IMR-90 (cell line): ENCODE data around the gene PALLD. TPM values are rescaled to one million over a fixed set of nuclear protein-coding genes. Genes with fewer than 3 reads are reported as not detected.

Experiments used
- ATAC-seq: fragments of 200-7000 bp; cut with Tn5 transposase; 2 replicates; pipeline ENCODE4 v1.9.1; 2020; ENCODE audit warnings: low read depth, mild to moderate bottlenecking, moderate library complexity
- BruUV-seq: library from RNA; stranded (reverse); fragments of 400-500 nt; replicated peaks from 2 replicates; lab custom pipeline; 2021; lab: Mats Ljungman, UMichigan
- CTCF ChIA-PET: fragments of 300-600 bp; formaldehyde crosslinking; extraction: SDS; loops from one replicate; lab custom pipeline; 2021; ENCODE audit warnings: antibody characterized with exemption; lab: Yijun Ruan, JAX
- POLR2A ChIA-PET: fragments of 300-600 bp; sonication (Branson Sonifier 250); formaldehyde crosslinking; loops from one replicate; lab custom pipeline; 2022; ENCODE audit warnings: antibody characterized with exemption; ENCODE audit not compliant: unreplicated experiment; lab: Charles Lee
- DNase-seq: peaks from one replicate; pipeline ENCODE4 v3.0.0; 2013
- H2AFZ ChIP-seq: replicated peaks from 2 replicates; pipeline ENCODE3; 2013; ENCODE audit warnings: low read length, mild to moderate bottlenecking; ENCODE audit not compliant: poor library complexity
- H2AK5ac ChIP-seq: 2 replicates; pipeline ENCODE4 v1.6.1; 2013; ENCODE audit warnings: low read depth, low read length, inconsistent platforms
- H2AK9ac ChIP-seq: replicated peaks from 2 replicates; pipeline ENCODE3; 2013; ENCODE audit warnings: mild to moderate bottlenecking, low read depth, low read length, moderate library complexity; ENCODE audit not compliant: poor library complexity
- H2BK120ac ChIP-seq: 2 replicates; pipeline ENCODE4 v1.6.1; 2013; ENCODE audit warnings: low read depth, low read length, inconsistent platforms
- H2BK15ac ChIP-seq: 3 replicates; pipeline ENCODE4 v1.6.1; 2013; ENCODE audit warnings: low read depth, low read length, inconsistent platforms
- H2BK20ac ChIP-seq: 2 replicates; pipeline ENCODE4 v1.6.1; 2013; ENCODE audit warnings: low read depth, mild to moderate bottlenecking, inconsistent platforms, low read length, moderate library complexity
- H2BK5ac ChIP-seq: 2 replicates; pipeline ENCODE4 v1.6.1; 2013; ENCODE audit warnings: mild to moderate bottlenecking, low read depth, low read length, inconsistent platforms; ENCODE audit not compliant: poor library complexity, severe bottlenecking
- H3K14ac ChIP-seq: replicated peaks from 2 replicates; pipeline ENCODE4 v1.6.1; 2013; ENCODE audit warnings: low read depth, low read length, inconsistent platforms
- H3K18ac ChIP-seq: 2 replicates; pipeline ENCODE4 v1.6.1; 2013; ENCODE audit warnings: low read depth, low read length, control low read depth
- H3K23ac ChIP-seq: 2 replicates; pipeline ENCODE4 v1.6.1; 2013; ENCODE audit warnings: low read depth, low read length, inconsistent platforms
- H3K27ac ChIP-seq: 2 replicates; pipeline ENCODE4 v1.5.1; 2013; ENCODE audit warnings: mild to moderate bottlenecking, control low read depth, low read length; ENCODE audit not compliant: insufficient read depth
- H3K27me3 ChIP-seq: 2 replicates; pipeline ENCODE4 v1.6.1; 2013; ENCODE audit warnings: low read length; ENCODE audit not compliant: control insufficient read depth, insufficient read depth
- H3K36me3 ChIP-seq: 2 replicates; pipeline ENCODE4 v1.6.1; 2013; ENCODE audit warnings: low read length, mixed read lengths; ENCODE audit not compliant: control insufficient read depth, insufficient read depth
- H3K4ac ChIP-seq: 2 replicates; pipeline ENCODE4 v1.6.1; 2013; ENCODE audit warnings: low read depth, low read length, inconsistent platforms
- H3K4me1 ChIP-seq: 2 replicates; pipeline ENCODE4 v1.6.1; 2013; ENCODE audit warnings: low read length, mixed read lengths; ENCODE audit not compliant: control insufficient read depth, insufficient read depth
- H3K4me2 ChIP-seq: 2 replicates; pipeline ENCODE4 v1.6.1; 2013; ENCODE audit warnings: low read depth, mild to moderate bottlenecking, control low read depth, low read length, moderate library complexity
- H3K4me3 ChIP-seq: 2 replicates; pipeline ENCODE4 v1.5.1; 2013; ENCODE audit warnings: low read depth, mild to moderate bottlenecking, control low read depth, low read length, moderate library complexity; ENCODE audit not compliant: insufficient read depth
- H3K56ac ChIP-seq: 2 replicates; pipeline ENCODE4 v1.6.1; 2013; ENCODE audit warnings: low read length, inconsistent platforms; ENCODE audit not compliant: insufficient read depth; ENCODE audit errors: extremely low read depth
- H3K79me1 ChIP-seq, 2 experiments: 2 replicates each; pipeline ENCODE4 v1.6.1; 2013; ENCODE audit warnings: low read length in 2 of 2, inconsistent platforms in 1 of 2, low read depth in 1 of 2
- H3K9ac ChIP-seq: 2 replicates; pipeline ENCODE4 v1.6.1; 2013; ENCODE audit warnings: low read depth, low read length, control low read depth
- H3K9me1 ChIP-seq: 2 replicates; pipeline ENCODE4 v1.6.1; 2013; ENCODE audit warnings: low read length, inconsistent platforms; ENCODE audit not compliant: insufficient read depth
- H3K9me3 ChIP-seq: 2 replicates; pipeline ENCODE4 v1.6.1; 2013; ENCODE audit warnings: low read length; ENCODE audit not compliant: control insufficient read depth, insufficient read depth
- H4K20me1 ChIP-seq: 2 replicates; pipeline ENCODE4 v1.6.1; 2013; ENCODE audit warnings: low read length, inconsistent platforms; ENCODE audit not compliant: insufficient read depth
- H4K5ac ChIP-seq: 2 replicates; pipeline ENCODE4 v1.6.1; 2013; ENCODE audit warnings: mild to moderate bottlenecking, low read depth, low read length, control low read depth
- H4K8ac ChIP-seq, 2 experiments: 2 replicates each; pipeline ENCODE4 v1.6.1; 2013; ENCODE audit warnings: low read depth in 2 of 2, low read length in 2 of 2, control low read depth in 1 of 2, inconsistent platforms in 1 of 2
- H4K91ac ChIP-seq: 2 replicates; pipeline ENCODE4 v1.6.1; 2013; ENCODE audit warnings: low read depth, low read length, inconsistent platforms; ENCODE audit not compliant: insufficient read depth
- BHLHE40 ChIP-seq: fragments of 150-350 bp; IDR thresholded peaks from 2 replicates; pipeline ENCODE4 v1.6.1; 2016; ENCODE audit warnings: mild to moderate bottlenecking, low read depth, low read length
- CEBPB ChIP-seq: IDR thresholded peaks from 2 replicates; pipeline ENCODE4 v1.6.1; 2012; ENCODE audit warnings: low read depth, low read length, improper control_type of control experiment
- CHD1 ChIP-seq: IDR thresholded peaks from 2 replicates; pipeline ENCODE4 v1.6.1; 2012; ENCODE audit warnings: low read depth, low read length, improper control_type of control experiment
- FOS ChIP-seq: fragments of 150-350 bp; IDR thresholded peaks from 2 replicates; pipeline ENCODE4 v1.6.1; 2016; ENCODE audit warnings: low read depth, low read length
- MAZ ChIP-seq: IDR thresholded peaks from 2 replicates; pipeline ENCODE4 v1.6.1; 2012; ENCODE audit warnings: low read depth, mild to moderate bottlenecking, low read length, improper control_type of control experiment, moderate library complexity, borderline replicate concordance
- MXI1 ChIP-seq: IDR thresholded peaks from 2 replicates; pipeline ENCODE4 v1.6.1; 2012; ENCODE audit warnings: low read depth, mild to moderate bottlenecking, low read length, moderate library complexity, borderline replicate concordance
- NFE2L2 ChIP-seq: fragments of 150-350 bp; IDR thresholded peaks from 2 replicates; pipeline ENCODE4 v1.6.1; 2016; ENCODE audit warnings: low read depth, mild to moderate bottlenecking, low read length
- POLR2A ChIP-seq: IDR thresholded peaks from 2 replicates; pipeline ENCODE4 v1.6.1; 2012; ENCODE audit warnings: mild to moderate bottlenecking, low read depth, low read length
- RAD21 ChIP-seq: IDR thresholded peaks from 2 replicates; pipeline ENCODE4 v1.6.1; 2012; ENCODE audit warnings: low read length, improper control_type of control experiment
- RCOR1 ChIP-seq: IDR thresholded peaks from 2 replicates; pipeline ENCODE4 v1.6.1; 2012; ENCODE audit warnings: mild to moderate bottlenecking, low read length, improper control_type of control experiment; ENCODE audit not compliant: insufficient replicate concordance
- RFX5 ChIP-seq: IDR thresholded peaks from 2 replicates; pipeline ENCODE4 v1.8.0; 2012; ENCODE audit warnings: low read depth, mild to moderate bottlenecking, low read length, moderate library complexity
- SMC3 ChIP-seq: fragments of 150-350 bp; IDR thresholded peaks from 2 replicates; pipeline ENCODE4 v1.6.1; 2016; ENCODE audit warnings: low read depth, mild to moderate bottlenecking, antibody characterized with exemption, low read length, moderate library complexity
- WGBS, 2 experiments: methylation state at CpG; one replicate each; pipeline versions ENCODE4 v1.1.5 to v1.1.7; 2013; ENCODE audit warnings: missing lambda C conversion rate in 2 of 2; ENCODE audit not compliant: insufficient read length in 1 of 2; ENCODE audit errors: extremely low coverage in 2 of 2; 5-methylcytosine and 5-hydroxymethylcytosine counted together
- dilution Hi-C: fragments of 300-500 bp; cut with HindIII; formaldehyde crosslinking; loops from one replicate; pipeline ENCODE4 v1.14.3; 2018; ENCODE audit warnings: low sequenced_read_pairs; ENCODE audit not compliant: unreplicated experiment
- in situ Hi-C: fragments of 300-500 bp; cut with MboI; formaldehyde crosslinking; loops from 3 replicates; pipeline ENCODE4 v1.14.3; 2019; ENCODE audit warnings: low sequenced_read_pairs, inconsistent platforms, mixed read lengths
- intact Hi-C: fragments of 100-400 bp; cut with micrococcal nuclease; formaldehyde crosslinking; loops from 2 replicates; pipeline ENCODE4 v1.10.0; 2022
- polyA plus RNA-seq, 3 experiments: library from polyadenylated mRNA; depleted of rRNA; stranded (reverse); fragments of >200 nt; gene quantifications; 2 replicates each; pipeline ENCODE4 v1.2.3, GENCODE V29; 2012; ENCODE audit warnings: low replicate concordance in 1 of 3
- total RNA-seq: library from RNA; depleted of rRNA; stranded (reverse); fragments of >200 nt; gene quantifications from 2 replicates; pipeline ENCODE4 v1.2.3, GENCODE V29; 2012
- TF ChIP-seq, protein P1 (sequence below): fragments of 150-350 bp; IDR thresholded peaks from 2 replicates; pipeline ENCODE4 v1.6.1; 2017; ENCODE audit warnings: mild to moderate bottlenecking, antibody characterized with exemption, low read length, low read depth

The PALLD gene
- total and polyA plus RNA-seq, 2 of the 4 experiments (the other 2 are of a cell fraction) = 91.0 to 91.9 TPM

DNA sequence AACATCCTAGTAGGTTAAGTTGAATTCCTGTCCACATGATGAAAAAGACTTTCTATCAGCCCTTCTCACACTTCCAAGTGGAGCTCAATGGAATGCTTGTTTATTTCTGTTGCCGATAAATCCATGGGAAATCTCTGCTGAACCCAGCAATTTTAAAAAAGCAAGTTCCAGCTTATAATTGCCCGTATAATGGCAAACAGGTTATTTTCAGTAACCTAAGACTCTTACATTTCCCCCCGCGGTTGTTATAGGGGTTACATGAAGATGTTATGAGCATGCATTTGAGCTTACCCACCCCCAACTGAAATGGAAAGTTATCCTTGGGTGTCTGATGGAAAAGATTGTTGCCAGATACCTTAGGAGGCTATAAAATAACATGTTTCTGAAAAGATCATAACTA lies 136.2 kb downstream of the PALLD start:
- peak overlapping the region; percentile 82 for H2BK120ac ChIP-seq
- H3K56ac ChIP-seq = peak overlapping the region; percentile 5; the same call in 1 of the 2 replicates
- peaks cover 0 to 26% of the 10 kb centered on the region in 2 experiments; a peak in 2 of 4 replicates for H3K79me1 ChIP-seq
- H3K23ac ChIP-seq = peak overlapping the region; percentile 46; the same call in 1 of the 2 replicates
- no peak overlapping the region for H2AK5ac ChIP-seq
- peak overlapping the region; percentile 68; the same call in 1 of the 2 replicates for H4K91ac ChIP-seq
- WGBS, 2 experiments = no CpG with 5 or more reads among the region's 4 CpGs
- peak overlapping the region; percentile 81 for H3K4me2 ChIP-seq
- no peak overlapping the region; the same call in 1 of the 2 replicates for H3K9ac ChIP-seq
- no peak overlapping the region for H2AFZ ChIP-seq
- ATAC-seq (no peak), DNase-seq (no peak)
- H3K36me3 ChIP-seq = no peaks in the 10 kb centered on the region
- H3K18ac ChIP-seq = peak overlapping the region; percentile 26; the same call in 1 of the 2 replicates
- no peak overlapping the region for H4K5ac ChIP-seq
- peak overlapping the region; percentile 84 for H2BK20ac ChIP-seq
- in situ Hi-C loops (no loop called here), intact Hi-C loops (loop anchor here (2.0 to 5.0 kb wide), 6 partner anchors 39 to 451 kb away; partner anchors contain the start of gene DDX60L), dilution Hi-C loops (no loop called here)
- H2AK9ac ChIP-seq = no peak overlapping the region
- no peak overlapping the region for H2BK5ac ChIP-seq
- H3K27me3 ChIP-seq = no peaks in the 10 kb centered on the region
- BruUV-seq = no TSS peak
- no peak overlapping the region for H3K27ac ChIP-seq
- peaks cover 19% of the 10 kb centered on the region for H3K9me1 ChIP-seq
- no peaks in the 10 kb centered on the region for H3K9me3 ChIP-seq
- ChIA-PET POLR2A (interaction anchor here (0.7 kb wide), 1 partner anchor 184 kb away, joined by 3 read pairs; no protein-coding TSS in a partner anchor), CTCF (interaction anchor here (0.6 to 1.6 kb wide), 6 partner anchors 10 to 377 kb away, joined by 3 to 8 read pairs (median 5); partner anchors contain the start of gene CBR4)
- peaks cover 23% of the 10 kb centered on the region for H3K4me1 ChIP-seq
- peak overlapping the region; percentile 89; the same call in 1 of the 2 replicates for H3K4ac ChIP-seq
- 0 out of 3 replicates have a peak overlapping the region, but pooled peaks have one; percentile 42 for H2BK15ac ChIP-seq
- no peaks in the 10 kb centered on the region for H4K20me1 ChIP-seq
- TF ChIP-seq MAZ (no peak), RCOR1 (no peak), RAD21 (no peak), CHD1 (no peak), CEBPB (no peak), MXI1 (no peak), NFE2L2 (no peak), BHLHE40 (no peak), RFX5 (no peak), FOS (no peak), SMC3 (no peak), POLR2A (no peak)
- TF ChIP-seq, protein P1, sequence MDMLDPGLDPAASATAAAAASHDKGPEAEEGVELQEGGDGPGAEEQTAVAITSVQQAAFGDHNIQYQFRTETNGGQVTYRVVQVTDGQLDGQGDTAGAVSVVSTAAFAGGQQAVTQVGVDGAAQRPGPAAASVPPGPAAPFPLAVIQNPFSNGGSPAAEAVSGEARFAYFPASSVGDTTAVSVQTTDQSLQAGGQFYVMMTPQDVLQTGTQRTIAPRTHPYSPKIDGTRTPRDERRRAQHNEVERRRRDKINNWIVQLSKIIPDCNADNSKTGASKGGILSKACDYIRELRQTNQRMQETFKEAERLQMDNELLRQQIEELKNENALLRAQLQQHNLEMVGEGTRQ = no peak
- no peak overlapping the region; a peak in 1 of 4 replicates for H4K8ac ChIP-seq
- no peak overlapping the region for H3K4me3 ChIP-seq
- peak overlapping the region; percentile 33; the same call in 1 of the 2 replicates for H3K14ac ChIP-seq
